Vagina (tissue), 2 donors: ENCODE data around the gene P2RX5. TPM values are rescaled to one million over a fixed set of nuclear protein-coding genes. Genes with fewer than 3 reads are reported as not detected.

Experiments used
- DNase-seq, 2 donors: peaks; one replicate each; pipeline ENCODE4 v3.0.0-alpha.2; 2017; ENCODE audit errors: extremely low spot score in 2 of 2
- H3K27ac ChIP-seq: fragments of 200-600 bp; sonication (generic); one replicate; pipeline ENCODE4 v1.5.1; 2019
- H3K27me3 ChIP-seq: fragments of 200-600 bp; sonication (generic); one replicate; pipeline ENCODE4 v1.5.1; 2019
- H3K36me3 ChIP-seq, 2 donors: fragments of 200-600 bp; sonication (generic); one replicate each; pipeline ENCODE4 v1.5.1; 2017 to 2019
- H3K4me1 ChIP-seq: fragments of 200-600 bp; sonication (generic); one replicate; pipeline ENCODE4 v1.5.1; 2019
- H3K4me3 ChIP-seq, 2 donors: fragments of 200-600 bp; sonication (generic); 1 replicate in 1 of 2; 2 replicates in 1 of 2; pipeline ENCODE4 v1.5.1; 2016 to 2019
- H3K9me3 ChIP-seq: fragments of 200-600 bp; sonication (generic); one replicate; pipeline ENCODE4 v1.5.1; 2019
- POLR2A ChIP-seq, 2 donors: fragments of 450-650 bp; IDR thresholded peaks; one replicate each; pipeline ENCODE4 v1.6.1; 2017; ENCODE audit warnings: antibody characterized with exemption in 2 of 2, mild to moderate bottlenecking in 2 of 2, moderate library complexity in 2 of 2
- POLR2AphosphoS5 ChIP-seq, 2 donors: sonication (generic); formaldehyde crosslinking; IDR thresholded peaks; one replicate each; pipeline ENCODE4 v1.9.0; 2017; ENCODE audit warnings: antibody characterized with exemption in 2 of 2, mild to moderate bottlenecking in 2 of 2, low read depth in 1 of 2; ENCODE audit not compliant: insufficient read depth in 1 of 2
- intact Hi-C: fragments of 100-400 bp; cut with DNase I; formaldehyde crosslinking; loops from one replicate; pipeline ENCODE4 v1.15.1; 2023
- total RNA-seq: library from RNA; depleted of rRNA; stranded (reverse); fragments of >200 nt; gene quantifications from one replicate; pipeline ENCODE4 v1.2.3, GENCODE V29; 2016
- TF ChIP-seq, protein P1 (sequence below), 3 experiments: fragments of 450-650 bp in 2 of 3; fragments of 200-600 bp in 1 of 3; sonication (generic) in 1 of 3; IDR thresholded peaks; one replicate each; pipeline ENCODE4 v1.5.1; 2017 to 2019; ENCODE audit warnings: antibody characterized with exemption in 3 of 3, mild to moderate bottlenecking in 2 of 3, moderate library complexity in 2 of 3

Gene P2RX5
- total RNA-seq, 1 donor from 2014 or later, result 1.7 TPM

DNA sequence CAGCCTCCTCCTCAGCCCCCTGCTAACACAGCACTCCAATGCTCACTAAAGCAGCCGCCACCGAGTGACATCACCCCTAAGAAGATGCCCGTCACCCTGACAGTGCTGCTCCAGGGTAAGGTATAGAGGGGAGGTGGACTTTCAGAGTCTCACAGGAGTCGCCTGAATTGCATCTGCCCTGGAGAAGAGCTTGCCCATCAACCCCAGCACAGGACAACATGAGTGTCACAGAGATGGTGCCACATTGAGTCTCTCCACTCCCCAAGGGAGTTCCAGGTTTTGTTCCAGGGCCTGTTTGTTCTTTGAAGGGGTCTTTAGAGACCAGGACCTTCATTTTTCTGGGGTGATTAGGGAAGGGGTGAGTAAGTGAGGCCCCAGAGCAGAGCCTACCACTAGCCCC lies 2.2 kb upstream of the P2RX5 start:
- no peaks in the 10 kb centered on the region for H3K27me3 ChIP-seq
- intact Hi-C loops, result no loop called here

DNA sequence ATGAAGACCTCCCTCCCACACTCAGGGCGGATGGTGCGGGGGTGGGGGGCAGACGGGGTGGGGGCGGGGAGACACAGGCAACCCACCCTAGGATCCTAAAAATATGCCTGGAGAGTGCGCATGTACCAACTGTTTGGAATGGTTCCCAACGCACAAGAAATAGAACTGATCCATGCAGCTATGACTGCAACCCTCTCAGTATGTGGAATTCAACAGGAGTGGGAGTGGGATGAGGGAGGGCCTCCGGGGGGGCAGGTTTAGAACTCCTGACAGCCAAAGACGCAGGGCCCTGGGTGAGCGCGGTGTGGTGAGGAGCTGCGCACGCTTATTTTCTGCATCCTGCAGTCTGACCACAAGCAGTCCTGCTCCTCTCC lies 1.1 kb upstream of the P2RX5 start:
- Histone ChIP-seq H3K9me3 (no peaks in the 10 kb centered on the region), H3K36me3 (no peaks in the 10 kb centered on the region), H3K27me3 (no peaks in the 10 kb centered on the region), H3K4me3 (no peak overlapping the region), H3K27ac (no peak overlapping the region), H3K4me1 (peaks cover 19% of the 10 kb centered on the region)
- no peak for DNase-seq
- no peak for TF ChIP-seq POLR2AphosphoS5 (IDR thresholded peaks at IDR 0.05; ENCODE audit: insufficient read depth in 1 of 2, low read depth in 1 of 2)
- TF ChIP-seq, protein P1, sequence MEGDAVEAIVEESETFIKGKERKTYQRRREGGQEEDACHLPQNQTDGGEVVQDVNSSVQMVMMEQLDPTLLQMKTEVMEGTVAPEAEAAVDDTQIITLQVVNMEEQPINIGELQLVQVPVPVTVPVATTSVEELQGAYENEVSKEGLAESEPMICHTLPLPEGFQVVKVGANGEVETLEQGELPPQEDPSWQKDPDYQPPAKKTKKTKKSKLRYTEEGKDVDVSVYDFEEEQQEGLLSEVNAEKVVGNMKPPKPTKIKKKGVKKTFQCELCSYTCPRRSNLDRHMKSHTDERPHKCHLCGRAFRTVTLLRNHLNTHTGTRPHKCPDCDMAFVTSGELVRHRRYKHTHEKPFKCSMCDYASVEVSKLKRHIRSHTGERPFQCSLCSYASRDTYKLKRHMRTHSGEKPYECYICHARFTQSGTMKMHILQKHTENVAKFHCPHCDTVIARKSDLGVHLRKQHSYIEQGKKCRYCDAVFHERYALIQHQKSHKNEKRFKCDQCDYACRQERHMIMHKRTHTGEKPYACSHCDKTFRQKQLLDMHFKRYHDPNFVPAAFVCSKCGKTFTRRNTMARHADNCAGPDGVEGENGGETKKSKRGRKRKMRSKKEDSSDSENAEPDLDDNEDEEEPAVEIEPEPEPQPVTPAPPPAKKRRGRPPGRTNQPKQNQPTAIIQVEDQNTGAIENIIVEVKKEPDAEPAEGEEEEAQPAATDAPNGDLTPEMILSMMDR (IDR thresholded peaks at IDR 0.05), result no peak
- no peak for TF ChIP-seq POLR2A (IDR thresholded peaks at IDR 0.05)
- intact Hi-C loops, result no loop called here

More for the DNA sequence above, 2.2 kb upstream of the P2RX5 start:
- no peak for TF ChIP-seq POLR2AphosphoS5 (IDR thresholded peaks at IDR 0.05; ENCODE audit: insufficient read depth in 1 of 2, low read depth in 1 of 2)
- TF ChIP-seq, protein P1 (IDR thresholded peaks at IDR 0.05), result no peak
- TF ChIP-seq POLR2A (IDR thresholded peaks at IDR 0.05), result no peak
- Histone ChIP-seq H3K36me3 (no peaks in the 10 kb centered on the region), H3K27ac (no peak overlapping the region), H3K4me1 (peaks cover 19% of the 10 kb centered on the region), H3K9me3 (no peaks in the 10 kb centered on the region), H3K4me3 (no peak overlapping the region)
- no peak for DNase-seq

DNA sequence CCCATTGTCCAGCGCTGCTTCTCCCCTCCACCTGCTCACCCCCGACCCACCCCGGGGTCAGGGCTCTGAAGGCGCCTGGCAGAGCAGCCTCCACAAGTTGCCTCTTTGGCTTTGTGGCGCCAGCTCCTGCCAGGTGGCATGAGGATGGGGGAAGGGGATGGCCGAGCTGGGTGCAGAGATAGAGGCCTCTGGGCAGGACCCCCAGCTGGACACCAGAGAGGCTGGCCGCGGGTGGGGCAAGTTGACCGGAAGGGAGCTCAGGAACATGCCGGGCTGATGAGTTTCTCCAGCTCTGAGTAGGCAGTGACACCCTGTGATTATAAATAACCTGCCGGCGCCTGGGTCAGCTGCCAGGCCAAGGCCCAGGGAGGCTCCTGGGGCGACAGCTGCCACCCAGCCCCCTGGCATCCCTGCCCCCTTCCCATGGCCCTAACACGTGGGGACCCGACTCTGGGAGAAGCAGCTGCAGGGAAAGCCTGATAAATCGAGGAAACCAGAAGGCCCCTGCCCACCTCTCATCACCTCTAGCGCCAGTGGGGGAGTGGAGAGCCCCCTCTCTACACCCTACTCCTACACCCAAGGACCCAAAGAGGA lies 729 bp downstream of the P2RX5 start:
- Histone ChIP-seq H3K36me3 (no peaks in the 10 kb centered on the region), H3K27me3 (no peaks in the 10 kb centered on the region), H3K4me3 (peak overlapping the region; percentile 41 to 49), H3K4me1 (peaks cover 19% of the 10 kb centered on the region), H3K9me3 (no peaks in the 10 kb centered on the region), H3K27ac (no peak overlapping the region)
- intact Hi-C loops, result no loop called here
- DNase-seq, result no peak
- TF ChIP-seq POLR2A (IDR thresholded peaks at IDR 0.05), result no peak
- TF ChIP-seq POLR2AphosphoS5 (IDR thresholded peaks at IDR 0.05; ENCODE audit: insufficient read depth in 1 of 2, low read depth in 1 of 2), result no peak
- TF ChIP-seq, protein P1 (IDR thresholded peaks at IDR 0.05), result no peak

- no peaks in the 10 kb centered on the region for H3K9me3 ChIP-seq
- H3K27ac ChIP-seq, result no peak overlapping the region
- intact Hi-C loops, result no loop called here
- peaks cover 19% of the 10 kb centered on the region for H3K4me1 ChIP-seq
- TF ChIP-seq POLR2AphosphoS5 (IDR thresholded peaks at IDR 0.05; ENCODE audit: insufficient read depth in 1 of 2, low read depth in 1 of 2), result no peak
- no peak for TF ChIP-seq POLR2A (IDR thresholded peaks at IDR 0.05)
- TF ChIP-seq, protein P1 (IDR thresholded peaks at IDR 0.05), result no peak
- H3K27me3 ChIP-seq, result no peaks in the 10 kb centered on the region
- DNase-seq, result no peak
- no peak overlapping the region for H3K4me3 ChIP-seq
- no peaks in the 10 kb centered on the region for H3K36me3 ChIP-seq
Measured at GRCh38 chr17:3693829-3694231, 2.1 kb downstream of the P2RX5 start.

GRCh38 chr17:3693141-3693540 lies 2.8 kb downstream of the P2RX5 start:
- intact Hi-C loops, result no loop called here
- Histone ChIP-seq H3K27me3 (no peaks in the 10 kb centered on the region), H3K36me3 (no peaks in the 10 kb centered on the region), H3K27ac (no peak overlapping the region), H3K9me3 (no peaks in the 10 kb centered on the region), H3K4me1 (peaks cover 19% of the 10 kb centered on the region), H3K4me3 (no peak overlapping the region)
- TF ChIP-seq, protein P1 (IDR thresholded peaks at IDR 0.05), result no peak
- TF ChIP-seq POLR2AphosphoS5 (IDR thresholded peaks at IDR 0.05; ENCODE audit: insufficient read depth in 1 of 2, low read depth in 1 of 2), result no peak
- TF ChIP-seq POLR2A (IDR thresholded peaks at IDR 0.05), result no peak
- no peak for DNase-seq
